Tibial nerve (tissue), 4 donors: ENCODE data around the gene SRGAP3. TPM values are rescaled to one million over a fixed set of nuclear protein-coding genes. Genes with fewer than 3 reads are reported as not detected.
"Not testable (repeated sequence)": the region's sequence is repeated elsewhere in the genome, so short reads cannot be mapped to it uniquely, and the experiment has no call there.

Source experiments
- DNase-seq, 2 donors: peaks; one replicate each; pipeline ENCODE4 v3.0.0-alpha.2; 2019; ENCODE audit warnings: low spot score in 2 of 2
- H3K27ac ChIP-seq, 4 donors: fragments of 200-600 bp; sonication (generic) in 3 of 4; one replicate each; pipeline ENCODE4 v1.5.1; 2017 to 2019; ENCODE audit warnings: mild to moderate bottlenecking in 1 of 4
- H3K27me3 ChIP-seq, 2 donors: fragments of 200-600 bp; sonication (generic) in 1 of 2; one replicate each; pipeline versions ENCODE4 v1.5.1 to v1.6.0; 2017 to 2019
- H3K36me3 ChIP-seq, 3 donors: fragments of 200-600 bp; sonication (generic); one replicate each; pipeline ENCODE4 v1.5.1; 2018 to 2019
- H3K4me1 ChIP-seq, 4 donors: fragments of 200-600 bp; sonication (generic) in 3 of 4; one replicate each; pipeline ENCODE4 v1.5.1; 2017 to 2019
- H3K4me3 ChIP-seq, 4 donors: fragments of 200-600 bp; sonication (generic) in 3 of 4; one replicate each; pipeline ENCODE4 v1.5.1; 2017 to 2019; ENCODE audit warnings: mild to moderate bottlenecking in 1 of 4, moderate library complexity in 1 of 4
- H3K9me3 ChIP-seq, 4 donors: fragments of 200-600 bp; sonication (generic) in 3 of 4; one replicate each; pipeline ENCODE4 v1.5.1; 2017 to 2019
- CTCF ChIP-seq, 5 experiments: fragments of 200-600 bp in 3 of 5; fragments of 450-650 bp in 2 of 5; sonication (generic) in 3 of 5; IDR thresholded peaks; one replicate each; pipeline ENCODE4 v1.5.1; 2016 to 2019; ENCODE audit warnings: antibody characterized with exemption in 5 of 5, mild to moderate bottlenecking in 3 of 5, moderate library complexity in 2 of 5
- EP300 ChIP-seq, 2 donors: sonication (generic); formaldehyde crosslinking; IDR thresholded peaks; one replicate each; pipeline ENCODE4 v1.6.1; 2017; ENCODE audit warnings: antibody characterized with exemption in 2 of 2, mild to moderate bottlenecking in 1 of 2
- POLR2A ChIP-seq, 2 donors: fragments of 450-650 bp; IDR thresholded peaks; one replicate each; pipeline ENCODE4 v1.6.1; 2017; ENCODE audit warnings: antibody characterized with exemption in 2 of 2, mild to moderate bottlenecking in 2 of 2, moderate library complexity in 2 of 2
- WGBS, 2 donors: methylation state at CpG; one replicate each; pipeline ENCODE4 v1.1.5; 2018; 5-methylcytosine and 5-hydroxymethylcytosine counted together
- total RNA-seq, 4 donors: library from RNA; depleted of rRNA; stranded (reverse); fragments of >200 nt; gene quantifications; one replicate each; pipeline ENCODE4 v1.1.0, GENCODE V29; 2016

SRGAP3 gene
- total RNA-seq, 4 donors from 2014 or later, result 11.7 to 18.0 (median 15.1) TPM

- WGBS, 2 donors, result 89% methylated on average over 3 of the region's 3 CpGs
- Histone ChIP-seq H3K4me1 (no peaks in the 10 kb centered on the region), H3K27me3 (no peaks in the 10 kb centered on the region), H3K27ac (no peak overlapping the region), H3K4me3 (no peak overlapping the region), H3K36me3 (no peaks in the 10 kb centered on the region), H3K9me3 (peaks cover 0 to 7% (median 0%) of the 10 kb centered on the region in 4 donors)
- DNase-seq, result no peak
- TF ChIP-seq EP300 (IDR thresholded peaks at IDR 0.05), result no peak
- TF ChIP-seq POLR2A (IDR thresholded peaks at IDR 0.05), result no peak
- no peak for TF ChIP-seq CTCF (IDR thresholded peaks at IDR 0.05)
Measured at GRCh38 chr3:9293076-9293475, 43.6 kb upstream of the SRGAP3 start.

GRCh38 chr3:9292516-9292915, 43.1 kb upstream of the SRGAP3 start:
- DNase-seq, result no peak
- Histone ChIP-seq H3K36me3 (no peaks in the 10 kb centered on the region), H3K4me1 (no peaks in the 10 kb centered on the region), H3K4me3 (no peak overlapping the region), H3K27ac (no peak overlapping the region), H3K9me3 (peaks cover 0 to 7% (median 0%) of the 10 kb centered on the region in 4 donors), H3K27me3 (no peaks in the 10 kb centered on the region)
- TF ChIP-seq EP300 (IDR thresholded peaks at IDR 0.05), result no peak
- no peak for TF ChIP-seq CTCF (IDR thresholded peaks at IDR 0.05)
- TF ChIP-seq POLR2A (IDR thresholded peaks at IDR 0.05), result no peak
- 84 to 90% methylated on average over 2 of the region's 2 CpGs for whole genome bisulfite sequencing, 2 donors

- no peaks in the 10 kb centered on the region for H3K27me3 ChIP-seq
- TF ChIP-seq EP300 (IDR thresholded peaks at IDR 0.05), result no peak
- TF ChIP-seq CTCF (IDR thresholded peaks at IDR 0.05), result no peak
- TF ChIP-seq POLR2A (IDR thresholded peaks at IDR 0.05), result no peak
- WGBS, 2 donors, result 42% methylated on average over 6 of the region's 6 CpGs
- DNase-seq, result no peak
- H3K4me1 ChIP-seq, result no peaks in the 10 kb centered on the region
- no peak overlapping the region for H3K27ac ChIP-seq
- peaks cover 0 to 7% (median 0%) of the 10 kb centered on the region in 4 donors for H3K9me3 ChIP-seq
- no peak overlapping the region for H3K4me3 ChIP-seq
- H3K36me3 ChIP-seq, result no peaks in the 10 kb centered on the region
Measured at GRCh38 chr3:9291821-9292410, 42.5 kb upstream of the SRGAP3 start.

- no peak for DNase-seq
- H3K27me3 ChIP-seq, result no peaks in the 10 kb centered on the region
- peaks cover 0 to 7% (median 0%) of the 10 kb centered on the region in 4 donors for H3K9me3 ChIP-seq
- WGBS, 2 donors, result 76 to 88% methylated on average over 2 of the region's 2 CpGs
- TF ChIP-seq EP300 (IDR thresholded peaks at IDR 0.05) (no peak), POLR2A (IDR thresholded peaks at IDR 0.05) (no peak)
- H3K27ac ChIP-seq, result no peak overlapping the region
- H3K4me1 ChIP-seq, result no peaks in the 10 kb centered on the region
- no peaks in the 10 kb centered on the region for H3K36me3 ChIP-seq
- no peak overlapping the region for H3K4me3 ChIP-seq
Measured at GRCh38 chr3:9290566-9290965, 41.1 kb upstream of the SRGAP3 start.

GRCh38 chr3:9281533-9281932, 32.1 kb upstream of the SRGAP3 start:
- H3K4me1 ChIP-seq, result peaks cover 0 to 10% (median 0%) of the 10 kb centered on the region in 4 donors
- H3K27ac ChIP-seq, H3K9me3 ChIP-seq, H3K27me3 ChIP-seq, H3K4me3 ChIP-seq, DNase-seq, H3K36me3 ChIP-seq: not testable (repeated sequence)
- 89 to 96% methylated on average over 8 of the region's 8 CpGs for WGBS, 2 donors

- TF ChIP-seq CTCF (IDR thresholded peaks at IDR 0.05) (no peak), EP300 (IDR thresholded peaks at IDR 0.05) (no peak), POLR2A (IDR thresholded peaks at IDR 0.05) (no peak)
- Histone ChIP-seq H3K36me3 (peaks cover 0 to 3% (median 0%) of the 10 kb centered on the region in 3 donors), H3K9me3 (no peaks in the 10 kb centered on the region), H3K4me1 (peaks cover 0 to 10% (median 0%) of the 10 kb centered on the region in 4 donors), H3K27me3 (no peaks in the 10 kb centered on the region), H3K27ac (no peak overlapping the region), H3K4me3 (no peak overlapping the region)
- no peak for DNase-seq
- 32 to 36% methylated on average over 11 of the region's 11 CpGs for WGBS, 2 donors
Measured at GRCh38 chr3:9280451-9281219, 31.2 kb upstream of the SRGAP3 start.
